Ovary (tissue), 9 donors: Measurements from ENCODE around the gene SAE1. TPM values are rescaled to one million over a fixed set of nuclear protein-coding genes. Genes with fewer than 3 reads are reported as not detected.

ENCODE experiments used
- DNase-seq, 5 donors: peaks; one replicate each; pipeline ENCODE4 v3.0.0-alpha.2; 2019 to 2020
- H3K27ac ChIP-seq, 2 donors: fragments of 200-600 bp; one replicate each; pipeline versions ENCODE4 v1.5.1 to v1.8.0; 2019 to 2022
- H3K27me3 ChIP-seq: fragments of 200-600 bp; one replicate; pipeline ENCODE4 v1.8.0; 2022
- H3K36me3 ChIP-seq: fragments of 200-600 bp; sonication (generic); one replicate; pipeline ENCODE4 v1.5.1; 2019
- H3K4me1 ChIP-seq: one replicate; pipeline ENCODE4 v1.8.1; 2013; ENCODE audit warnings: mild to moderate bottlenecking, moderate library complexity; ENCODE audit not compliant: insufficient read depth
- H3K4me3 ChIP-seq: fragments of 200-600 bp; sonication (generic); one replicate; pipeline ENCODE4 v1.5.1; 2017
- H3K9me3 ChIP-seq, 2 donors: fragments of 200-600 bp in 1 of 2; sonication (generic) in 1 of 2; one replicate each; pipeline versions ENCODE4 v1.5.1 to v1.8.1; 2013 to 2019; ENCODE audit warnings: mild to moderate bottlenecking in 1 of 2, moderate library complexity in 1 of 2
- CTCF ChIP-seq, 3 donors: fragments of 450-650 bp in 2 of 3; fragments of 200-600 bp in 1 of 3; IDR thresholded peaks; one replicate each; pipeline versions ENCODE4 v1.5.1 to v1.8.0; 2016 to 2022; ENCODE audit warnings: antibody characterized with exemption in 3 of 3, mild to moderate bottlenecking in 1 of 3
- EP300 ChIP-seq: sonication (generic); formaldehyde crosslinking; IDR thresholded peaks from one replicate; pipeline ENCODE4 v1.6.1; 2017; ENCODE audit warnings: antibody characterized with exemption
- POLR2A ChIP-seq: fragments of 450-650 bp; IDR thresholded peaks from one replicate; pipeline ENCODE4 v1.6.1; 2017; ENCODE audit warnings: antibody characterized with exemption, mild to moderate bottlenecking, moderate library complexity
- WGBS, 3 donors: extraction: QIAGEN DNeasy Blood & Tissue Kit in 1 of 3; methylation state at CpG; one replicate each; pipeline versions ENCODE4 v1.1.5 to v1.1.7; 2013 to 2017; 5-methylcytosine and 5-hydroxymethylcytosine counted together
- intact Hi-C, 4 donors: fragments of 100-400 bp; cut with DNase I; formaldehyde crosslinking; loops; one replicate each; pipeline versions ENCODE4 v1.11.0 to v1.15.1; 2022 to 2023
- polyA plus RNA-seq, 2 donors: library from polyadenylated mRNA; stranded (reverse); fragments of 200-250 nt in 1 of 2; fragments of 350-450 nt in 1 of 2; fragmentation: Illumina TruSeq in 1 of 2; extraction: RNeasy Lipid Tissue Mini Kit (QIAGEN cat#74804) in 1 of 2; gene quantifications; one replicate each; pipeline ENCODE4 v1.2.3, GENCODE V29; 2013 to 2014
- total RNA-seq, 7 donors: library from RNA; depleted of rRNA in 2 of 7; stranded (reverse); fragments of >200 nt in 2 of 7; fragmentation: NEBNext Ultra II Directional in 3 of 7; extraction: Animal tissue kit (Norgen Biotek cat#: 25700) in 3 of 7; gene quantifications; one replicate each; pipeline versions ENCODE4 v1.1.0 to v1.2.4, GENCODE V29; 2016 to 2023
- donor health status: DM: no; HTN: no; CAD: no; lungs with moderate emphysema.
- donor health status: DM: no; HTN: no; CAD: no.
- donor health status: Bipolar disorder and iron deficiency.
- donor health status: DM: yes; HTN: yes; CAD: no.
- donor health status: DM: no; HTN: no; CAD: no.
- donor health status: DM: yes; HTN: yes; CAD: no.

The SAE1 gene
- total and polyA plus RNA-seq, 9 donors = 25.5 to 138 (median 55.6) TPM

- 76 to 79% (median 77%) methylated on average over 25 to 33 of the region's 33 CpGs for WGBS, 3 donors
- H3K4me1 ChIP-seq = no peaks in the 10 kb centered on the region
- H3K36me3 ChIP-seq = no peaks in the 10 kb centered on the region
- intact Hi-C loops = no loop called here
- no peak overlapping the region for H3K4me3 ChIP-seq
- TF ChIP-seq CTCF (IDR thresholded peaks at IDR 0.05) (no peak), POLR2A (no peak), EP300 (no peak)
- no peaks in the 10 kb centered on the region for H3K9me3 ChIP-seq
- H3K27me3 ChIP-seq = no peaks in the 10 kb centered on the region
- DNase-seq = no peak
- no peak overlapping the region for H3K27ac ChIP-seq
These were observed 90.6 kb downstream of the SAE1 start for GRCh38 chr19:47221080-47221841.

GRCh38 chr19:47221890-47222289 lies 91.3 kb downstream of the SAE1 start:
- TF ChIP-seq CTCF (IDR thresholded peaks at IDR 0.05) (no peak), POLR2A (no peak), EP300 (no peak)
- Histone ChIP-seq H3K4me1 (peaks cover 3% of the 10 kb centered on the region), H3K36me3 (no peaks in the 10 kb centered on the region), H3K27ac (no peak overlapping the region), H3K9me3 (no peaks in the 10 kb centered on the region), H3K27me3 (no peaks in the 10 kb centered on the region), H3K4me3 (no peak overlapping the region)
- no peak for DNase-seq
- intact Hi-C loops = no loop called here
- whole genome bisulfite sequencing, 3 donors = 92 to 96% (median 95%) methylated on average over 11 of the region's 11 CpGs

GRCh38 chr19:47225746-47226425 lies 95.3 kb downstream of the SAE1 start:
- 2 to 3% (median 3%) methylated on average over 52 to 59 of the region's 59 CpGs for WGBS, 3 donors
- Histone ChIP-seq H3K36me3 (no peaks in the 10 kb centered on the region), H3K9me3 (no peaks in the 10 kb centered on the region), H3K4me3 (peak overlapping the region; percentile 64), H3K27me3 (no peaks in the 10 kb centered on the region), H3K4me1 (peaks cover 7% of the 10 kb centered on the region), H3K27ac (peak overlapping the region; percentile 95 to 96)
- peak; percentile 25 to 88 (median 83) for TF ChIP-seq CTCF (IDR thresholded peaks at IDR 0.05)
- TF ChIP-seq EP300 = no peak
- peak; percentile 100 for TF ChIP-seq POLR2A
- DNase-seq = peak; percentile 88 to 95 (median 93)
- intact Hi-C loops = no loop called here

- peak overlapping the region; percentile 95 to 96 for H3K27ac ChIP-seq
- DNase-seq = peak; percentile 69 to 75 (median 73)
- WGBS, 3 donors = 9 to 27% (median 10%) methylated on average over 16 to 56 of the region's 56 CpGs
- TF ChIP-seq CTCF (IDR thresholded peaks at IDR 0.05) = no peak
- TF ChIP-seq EP300 = no peak
- TF ChIP-seq POLR2A = no peak
- H3K36me3 ChIP-seq = no peaks in the 10 kb centered on the region
- H3K4me3 ChIP-seq = peak overlapping the region; percentile 64
- no peaks in the 10 kb centered on the region for H3K9me3 ChIP-seq
- no peaks in the 10 kb centered on the region for H3K27me3 ChIP-seq
- intact Hi-C loops = no loop called here
- peaks cover 11% of the 10 kb centered on the region for H3K4me1 ChIP-seq
These were observed 96.1 kb downstream of the SAE1 start for GRCh38 chr19:47226426-47227351.
